ENCODE results near the gene CYSTM1.

The CYSTM1 gene

GRCh38 chr5:140261403-140262171 lies 86.6 kb downstream of the CYSTM1 start:
- DNase-seq = no peak

GRCh38 chr5:140262221-140262620 lies 87.2 kb downstream of the CYSTM1 start:
- no peak for DNase-seq

GRCh38 chr5:140262839-140263238 lies 87.9 kb downstream of the CYSTM1 start:
- no peak for DNase-seq

- no peak for DNase-seq
Observed at GRCh38 chr5:140265845-140266244, 90.9 kb downstream of the CYSTM1 start.

- no peak for DNase-seq
Observed at GRCh38 chr5:140266471-140267200, 91.6 kb downstream of the CYSTM1 start.

GRCh38 chr5:140267201-140267540 lies 92.2 kb downstream of the CYSTM1 start:
- DNase-seq = no peak

GRCh38 chr5:140267559-140268018 lies 92.6 kb downstream of the CYSTM1 start:
- no peak for DNase-seq

GRCh38 chr5:140270008-140270407 lies 95.0 kb downstream of the CYSTM1 start:
- no peak for DNase-seq

GRCh38 chr5:140273401-140273877 lies 98.5 kb downstream of the CYSTM1 start:
- no peak for DNase-seq

GRCh38 chr5:140275837-140276236 lies 100.8 kb downstream of the CYSTM1 start:
- DNase-seq = no peak

- no peak for DNase-seq
Observed at GRCh38 chr5:140282266-140282665, 107.3 kb downstream of the CYSTM1 start.

GRCh38 chr5:140284013-140284412 lies 109.0 kb downstream of the CYSTM1 start:
- no peak for DNase-seq

GRCh38 chr5:140286424-140286823 lies 111.4 kb downstream of the CYSTM1 start:
- DNase-seq = no peak

- no peak for DNase-seq
Observed at GRCh38 chr5:140287801-140288521, 113.0 kb downstream of the CYSTM1 start.

GRCh38 chr5:140292212-140293036 lies 117.4 kb downstream of the CYSTM1 start:
- no peak for DNase-seq

Data from NCI-H524 treated with DMSO at 0.1 percent for 48 hours (cell line).